ENCODE data around the gene NLK. TPM values are rescaled to one million over a fixed set of nuclear protein-coding genes. Genes with fewer than 3 reads are reported as not detected.

NLK gene
- total RNA-seq, 1 experiment from 2014 or later, result 31.8 TPM

- no peaks in the 10 kb centered on the region for H3K79me2 ChIP-seq (ENCODE audit: insufficient read depth, low read length)
- H3K27ac ChIP-seq (ENCODE audit: insufficient read length, low read depth, low read length), result no peak overlapping the region
- no peak overlapping the region for H4K8ac ChIP-seq (replicated peaks; ENCODE audit: insufficient read length, low read depth, low read length)
- no peaks in the 10 kb centered on the region for H4K20me1 ChIP-seq (ENCODE audit: control insufficient read depth, insufficient read depth, insufficient read length)
- Mint-ChIP-seq H3K36me3 (ENCODE audit: insufficient read depth in 1 of 3, low read depth in 3 of 3) (peaks cover 0 to 5% (median 0%) of the 10 kb centered on the region in 3 experiments; a peak in 1 of 7 replicates), H3K27ac (no peak overlapping the region), H3K4me1 (peaks cover 10 to 12% of the 10 kb centered on the region in 2 experiments), H3K4me3 (no peak overlapping the region), H3K27me3 (ENCODE audit: low read depth) (no peaks in the 10 kb centered on the region), H3K9me3 (no peaks in the 10 kb centered on the region)
- no peak overlapping the region for H2AFZ ChIP-seq (ENCODE audit: low read length)
- no peak overlapping the region for H2BK120ac ChIP-seq (ENCODE audit: low read depth, low read length, poor library complexity, severe bottlenecking)
- H2BK20ac ChIP-seq (ENCODE audit: low read depth, low read length, poor library complexity, severe bottlenecking), result no peak overlapping the region
- H3K56ac ChIP-seq (ENCODE audit: insufficient read length, low read depth, low read length), result no peak overlapping the region
- no peak overlapping the region for H3K23ac ChIP-seq (ENCODE audit: insufficient read length, low read depth, low read length)
- H3K27me3 ChIP-seq (ENCODE audit: insufficient read depth, low read length), result no peaks in the 10 kb centered on the region
- no peak overlapping the region for H2BK5ac ChIP-seq (ENCODE audit: insufficient read length, low read length)
- no peak overlapping the region for H2AK5ac ChIP-seq (ENCODE audit: insufficient read length, low read length)
- DNase-seq, result no peak
- no peak overlapping the region for H3K18ac ChIP-seq (ENCODE audit: insufficient read length, low read depth, low read length)
- no peak overlapping the region for H3K9ac ChIP-seq (ENCODE audit: extremely low read depth, insufficient read length, low read length)
- H2BK12ac ChIP-seq (ENCODE audit: insufficient read length, low read depth, low read length), result no peak overlapping the region
- H4K5ac ChIP-seq (ENCODE audit: insufficient read length, low read depth, low read length), result no peak overlapping the region
- H3K23me2 ChIP-seq (ENCODE audit: insufficient read length, low read depth, low read length, poor library complexity, severe bottlenecking), result no peaks in the 10 kb centered on the region
- no peak overlapping the region for H4K91ac ChIP-seq (ENCODE audit: insufficient read length, low read depth, low read length)
- H3K14ac ChIP-seq (ENCODE audit: insufficient read depth, low read length), result no peak overlapping the region
- no peak overlapping the region for H2BK15ac ChIP-seq (ENCODE audit: low read depth, low read length)
- H3K4me2 ChIP-seq (ENCODE audit: insufficient read depth, insufficient read length, low read length), result no peak overlapping the region
- H3K4ac ChIP-seq (ENCODE audit: low read depth, low read length), result no peak overlapping the region
- H3K79me1 ChIP-seq (ENCODE audit: insufficient read depth, low read depth, low read length, poor library complexity, severe bottlenecking), result no peaks in the 10 kb centered on the region
- H3T11ph ChIP-seq (ENCODE audit: low read length), result no peak overlapping the region
- no peaks in the 10 kb centered on the region for H3K4me1 ChIP-seq (ENCODE audit: insufficient read depth, low read length)
- no peaks in the 10 kb centered on the region for H3K9me3 ChIP-seq (ENCODE audit: control insufficient read depth, low read depth, low read length)
- no CpG with 5 or more reads among the region's 5 CpGs for WGBS (ENCODE audit: extremely low coverage, insufficient read length, low lambda C conversion rate)
- no peak for TF ChIP-seq CTCF (conservative IDR thresholded peaks at IDR 0.05)
Measured at GRCh38 chr17:28142305-28142704, 99.8 kb downstream of the NLK start.

Data from H9 (cell line).